Esophagus muscularis mucosa (tissue), 4 donors: ENCODE measurements around the gene UMOD. TPM values are rescaled to one million over a fixed set of nuclear protein-coding genes. Genes with fewer than 3 reads are reported as not detected.

Experiments used
- DNase-seq: peaks from one replicate; pipeline ENCODE4 v3.0.0-alpha.2; 2017; ENCODE audit errors: extremely low spot score
- H3K27ac ChIP-seq, 4 donors: fragments of 200-600 bp; sonication (generic); replicated peaks in 1 of 4; 1 replicate in 3 of 4; 2 replicates in 1 of 4; pipeline ENCODE4 v1.5.1; 2016 to 2019; ENCODE audit warnings: mild to moderate bottlenecking in 1 of 4
- H3K27me3 ChIP-seq, 4 donors: fragments of 200-600 bp; sonication (generic); one replicate each; pipeline versions ENCODE4 v1.5.1 to v1.6.0; 2016 to 2019
- H3K36me3 ChIP-seq, 4 donors: fragments of 200-600 bp; sonication (generic); one replicate each; pipeline ENCODE4 v1.5.1; 2016 to 2019
- H3K4me1 ChIP-seq, 4 donors: fragments of 200-600 bp; sonication (generic); one replicate each; pipeline ENCODE4 v1.5.1; 2016 to 2019
- H3K4me3 ChIP-seq, 4 donors: fragments of 200-600 bp; sonication (generic); 1 replicate in 2 of 4; 2 replicates in 2 of 4; pipeline ENCODE4 v1.5.1; 2016 to 2019; ENCODE audit warnings: mild to moderate bottlenecking in 4 of 4, moderate library complexity in 1 of 4
- H3K9me3 ChIP-seq, 4 donors: fragments of 200-600 bp; sonication (generic); 1 replicate in 3 of 4; 2 replicates in 1 of 4; pipeline ENCODE4 v1.5.1; 2016 to 2019
- CTCF ChIP-seq, 3 experiments: fragments of 200-600 bp in 2 of 3; fragments of 450-650 bp in 1 of 3; sonication (generic) in 2 of 3; IDR thresholded peaks; one replicate each; pipeline ENCODE4 v1.5.1; 2017 to 2019; ENCODE audit warnings: antibody characterized with exemption in 3 of 3, mild to moderate bottlenecking in 2 of 3, moderate library complexity in 1 of 3
- EP300 ChIP-seq: sonication (generic); formaldehyde crosslinking; IDR thresholded peaks from one replicate; pipeline ENCODE4 v1.6.1; 2017; ENCODE audit warnings: antibody characterized with exemption
- POLR2A ChIP-seq: fragments of 450-650 bp; IDR thresholded peaks from one replicate; pipeline ENCODE4 v1.6.1; 2017; ENCODE audit warnings: antibody characterized with exemption, moderate library complexity, mild to moderate bottlenecking, low read depth
- POLR2AphosphoS5 ChIP-seq, 2 donors: sonication (generic); formaldehyde crosslinking; IDR thresholded peaks; one replicate each; pipeline ENCODE4 v1.6.1; 2017; ENCODE audit warnings: antibody characterized with exemption in 2 of 2
- WGBS: methylation state at CpG from one replicate; pipeline ENCODE4 v1.1.5; 2018; 5-methylcytosine and 5-hydroxymethylcytosine counted together
- intact Hi-C: fragments of 100-400 bp; cut with DNase I; formaldehyde crosslinking; loops from one replicate; pipeline ENCODE4 v1.15.1; 2023
- total RNA-seq, 4 donors: library from RNA; depleted of rRNA; stranded (reverse); fragments of >200 nt; gene quantifications; one replicate each; pipeline versions ENCODE4 v1.1.0 to v1.2.1, GENCODE V29; 2016

UMOD gene
- total RNA-seq, 4 donors from 2014 or later: not detected

GRCh38 chr16:20291208-20292206 lies 61.0 kb downstream of the UMOD start:
- no peak for DNase-seq
- no peaks in the 10 kb centered on the region for H3K36me3 ChIP-seq
- H3K27me3 ChIP-seq: peaks cover 0 to 26% (median 0%) of the 10 kb centered on the region in 4 donors
- TF ChIP-seq POLR2AphosphoS5 (IDR thresholded peaks at IDR 0.05) (no peak), EP300 (no peak), CTCF (IDR thresholded peaks at IDR 0.05) (no peak), POLR2A (no peak)
- no peaks in the 10 kb centered on the region for H3K4me1 ChIP-seq
- H3K9me3 ChIP-seq: no peaks in the 10 kb centered on the region
- WGBS: 17% methylated on average over 16 of the region's 16 CpGs
- H3K4me3 ChIP-seq: no peak overlapping the region
- intact Hi-C loops: no loop called here
- no peak overlapping the region for H3K27ac ChIP-seq

- no peak overlapping the region for H3K4me3 ChIP-seq
- H3K9me3 ChIP-seq: no peaks in the 10 kb centered on the region
- no peak for TF ChIP-seq POLR2A
- no peak for TF ChIP-seq POLR2AphosphoS5 (IDR thresholded peaks at IDR 0.05)
- no peak for TF ChIP-seq CTCF (IDR thresholded peaks at IDR 0.05)
- no peak for TF ChIP-seq EP300
- H3K27ac ChIP-seq: no peak overlapping the region
- intact Hi-C loops: no loop called here
- H3K27me3 ChIP-seq: peaks cover 0 to 26% (median 0%) of the 10 kb centered on the region in 4 donors
- H3K4me1 ChIP-seq: no peaks in the 10 kb centered on the region
- 77% methylated on average over 3 of the region's 3 CpGs for WGBS
- DNase-seq: no peak
- H3K36me3 ChIP-seq: no peaks in the 10 kb centered on the region
These were observed 62.9 kb downstream of the UMOD start for GRCh38 chr16:20289571-20289970.

- no peak for DNase-seq
- 39% methylated on average over 6 of the region's 6 CpGs for WGBS
- H3K9me3 ChIP-seq: no peaks in the 10 kb centered on the region
- H3K27ac ChIP-seq: no peak overlapping the region
- H3K27me3 ChIP-seq: peaks cover 0 to 8% (median 0%) of the 10 kb centered on the region in 4 donors
- no peaks in the 10 kb centered on the region for H3K4me1 ChIP-seq
- intact Hi-C loops: no loop called here
- H3K36me3 ChIP-seq: no peaks in the 10 kb centered on the region
- no peak overlapping the region for H3K4me3 ChIP-seq
- TF ChIP-seq POLR2AphosphoS5 (IDR thresholded peaks at IDR 0.05) (no peak), CTCF (IDR thresholded peaks at IDR 0.05) (no peak), EP300 (no peak), POLR2A (no peak)
These were observed 66.5 kb downstream of the UMOD start for GRCh38 chr16:20285993-20286499.

Other genes with a start within 250 kb of the UMOD start
- gene GP2, start 25.2 kb downstream of the UMOD start, total RNA-seq: not detected
- not detected for gene PDILT, start 52.0 kb upstream of the UMOD start, total RNA-seq
- 1 to 10 TPM; 1.6 to 6.1 (median 3.7) TPM for gene ACSM5, start 56.8 kb upstream of the UMOD start, total RNA-seq
- gene ACSM2A, start 98.8 kb upstream of the UMOD start, total RNA-seq: 1 to 10 TPM in 1 of 4 donors, not detected in 3; 1.3 TPM
- gene ACSM2B, start 223.7 kb upstream of the UMOD start, total RNA-seq: not detected